HepG2 (cell line): ENCODE results near the gene C20orf96. TPM values are rescaled to one million over a fixed set of nuclear protein-coding genes. Genes with fewer than 3 reads are reported as not detected.

Experiments
- CENPT ChIP-seq: sonication (generic); formaldehyde crosslinking; IDR thresholded peaks from 2 replicates; pipeline ENCODE4 v1.8.0; 2022; ENCODE audit warnings: low read depth, mild to moderate bottlenecking, moderate library complexity, missing genetic modification reagents
- CREM ChIP-seq, 2 experiments: sonication (generic) in 1 of 2; formaldehyde crosslinking in 1 of 2; IDR thresholded peaks; 2 replicates each; pipeline versions ENCODE4 v1.4.0 to v1.6.1; 2016 to 2020; ENCODE audit warnings: antibody characterized with exemption in 1 of 2, mild to moderate bottlenecking in 1 of 2, missing genetic modification reagents in 1 of 2
- EP300 ChIP-seq, 3 experiments: sonication (generic) in 1 of 3; formaldehyde crosslinking in 1 of 3; IDR thresholded peaks; 2 replicates each; pipeline versions ENCODE4 v1.5.1 to v1.6.1; 2011 to 2020; ENCODE audit warnings: low read depth in 2 of 3, low read length in 2 of 3, borderline replicate concordance in 1 of 3, improper control_type of control experiment in 1 of 3, mild to moderate bottlenecking in 1 of 3, missing genetic modification reagents in 1 of 3, moderate library complexity in 1 of 3
- IRX3 ChIP-seq: sonication (generic); formaldehyde crosslinking; IDR thresholded peaks from 2 replicates; pipeline ENCODE4 v1.8.1; 2023; ENCODE audit warnings: mild to moderate bottlenecking, low read depth, missing genetic modification reagents, borderline replicate concordance
- KLF11 ChIP-seq: IDR thresholded peaks from 2 replicates; pipeline ENCODE4 v1.6.1; 2016; ENCODE audit warnings: missing compliant biosample characterization
- KMT2A ChIP-seq: sonication (generic); formaldehyde crosslinking; IDR thresholded peaks from 2 replicates; pipeline ENCODE4 v1.4.0; 2020; ENCODE audit warnings: missing genetic modification reagents
- NR2F1 ChIP-seq, 2 experiments: fragments of 450-650 bp in 1 of 2; formaldehyde crosslinking in 1 of 2; IDR thresholded peaks; 2 replicates each; pipeline versions ENCODE4 v1.5.0 to v1.6.1; 2016 to 2020; ENCODE audit warnings: mild to moderate bottlenecking in 1 of 2, missing compliant biosample characterization in 1 of 2, missing genetic modification reagents in 1 of 2, moderate library complexity in 1 of 2
- NR3C1 ChIP-seq: sonication (generic); formaldehyde crosslinking; IDR thresholded peaks from 2 replicates; pipeline ENCODE4 v1.4.0; 2020; ENCODE audit warnings: missing genetic modification reagents
- SMYD3 ChIP-seq: sonication (generic); formaldehyde crosslinking; IDR thresholded peaks from 2 replicates; pipeline ENCODE4 v1.8.1; 2023; ENCODE audit warnings: mild to moderate bottlenecking, missing genetic modification reagents
- THRA ChIP-seq: sonication (generic); formaldehyde crosslinking; IDR thresholded peaks from 2 replicates; pipeline ENCODE4 v1.4.0; 2020; ENCODE audit warnings: missing genetic modification reagents, borderline replicate concordance
- ZBTB4 ChIP-seq: sonication (generic); formaldehyde crosslinking; IDR thresholded peaks from 2 replicates; pipeline ENCODE4 v1.4.0; 2020; ENCODE audit warnings: missing genetic modification reagents, mild to moderate bottlenecking, borderline replicate concordance
- ZFP1 ChIP-seq: IDR thresholded peaks from 2 replicates; pipeline ENCODE4 v1.6.1; 2016
- ZNF333 ChIP-seq: sonication (generic); formaldehyde crosslinking; IDR thresholded peaks from 2 replicates; pipeline ENCODE4 v1.4.0; 2020; ENCODE audit warnings: mild to moderate bottlenecking, missing genetic modification reagents, borderline replicate concordance
- ZNF546 ChIP-seq: sonication (generic); formaldehyde crosslinking; conservative IDR thresholded peaks from 2 replicates; pipeline ENCODE4 v1.8.1; 2023; ENCODE audit warnings: mild to moderate bottlenecking, missing genetic modification reagents
- ZNF781 ChIP-seq: sonication (generic); formaldehyde crosslinking; IDR thresholded peaks from 2 replicates; pipeline ENCODE4 v1.5.1; 2020; ENCODE audit warnings: borderline replicate concordance, mild to moderate bottlenecking, missing genetic modification reagents; ENCODE audit errors: not compliant biosample characterization
- ZNF83 ChIP-seq: sonication (generic); formaldehyde crosslinking; IDR thresholded peaks from 2 replicates; pipeline ENCODE4 v1.4.0; 2020; ENCODE audit warnings: missing genetic modification reagents, mild to moderate bottlenecking, borderline replicate concordance
- polyA plus RNA-seq, 8 experiments: library from polyadenylated mRNA; depleted of rRNA in 3 of 8; stranded (reverse) in 7 of 8; unstranded in 1 of 8; fragments of >200 nt; fragmentation: Illumina TruSeq in 4 of 8; extraction: Trizol in 4 of 8; gene quantifications; 2 replicates each; pipeline versions ENCODE4 v1.2.1 to v1.2.3, GENCODE V29; 2011 to 2016; ENCODE audit warnings: low read depth in 4 of 8, missing spikeins in 1 of 8, mixed read lengths in 1 of 8; ENCODE audit not compliant: insufficient read depth in 1 of 8
- total RNA-seq, 5 experiments: library from RNA; depleted of rRNA; stranded (reverse); fragments of >200 nt; fragmentation: Illumina TruSeq; extraction: Trizol; gene quantifications; 2 replicates each; pipeline ENCODE4 v1.2.3, GENCODE V29; 2016; ENCODE audit warnings: low read depth in 1 of 5
- TF ChIP-seq, protein P1 (sequence below): sonication (generic); formaldehyde crosslinking; IDR thresholded peaks from 2 replicates; pipeline ENCODE4 v1.5.0; 2020; ENCODE audit warnings: missing genetic modification reagents
- TF ChIP-seq, protein P2 (sequence below): fragments of 450-650 bp; IDR thresholded peaks from 2 replicates; pipeline ENCODE4 v1.6.1; 2016

Gene C20orf96
- total and polyA plus RNA-seq, 2 of the 13 experiments (the other 11 are each of a cell fraction or from before 2014, with no cell fraction given), result 3.8 to 20.6 TPM

- TF ChIP-seq THRA (0 out of 2 replicates have a peak, but pooled peaks have one; percentile 7), ZNF546 (no peak), EP300 (IDR thresholded peaks at IDR 0.05; ENCODE audit: low read depth in 2 of 2, low read length in 2 of 2) (peak; percentile 31 to 86; a peak in 3 of 4 replicates), EP300 (CRISPR knock-in tag; IDR thresholded peaks at IDR 0.05; ENCODE audit: borderline replicate concordance) (no peak; the same call in 1 of the 2 replicates), CREM (IDR thresholded peaks at IDR 0.05) (peak; percentile 68; the same call in 1 of the 2 replicates), CREM (CRISPR knock-in tag; IDR thresholded peaks at IDR 0.05) (no peak), CENPT (CRISPR knock-in tag) (no peak; the same call in 1 of the 2 replicates), NR3C1 (CRISPR knock-in tag) (no peak), ZFP1 (CRISPR knock-in tag) (no peak), ZNF333 (CRISPR knock-in tag) (peak; percentile 78; the same call in 1 of the 2 replicates), KLF11 (no peak), ZNF83 (CRISPR knock-in tag) (no peak), ZNF781 (peak; percentile 64), NR2F1 (CRISPR knock-in tag; IDR thresholded peaks at IDR 0.05) (0 out of 4 replicates have a peak, but pooled peaks have one; percentile 8 to 20), ZBTB4 (CRISPR knock-in tag) (peak; percentile 64; the same call in 1 of the 2 replicates), KMT2A (CRISPR knock-in tag) (no peak; the same call in 1 of the 2 replicates), IRX3 (no peak; the same call in 1 of the 2 replicates), SMYD3 (CRISPR knock-in tag) (no peak)
- TF ChIP-seq, protein P1, sequence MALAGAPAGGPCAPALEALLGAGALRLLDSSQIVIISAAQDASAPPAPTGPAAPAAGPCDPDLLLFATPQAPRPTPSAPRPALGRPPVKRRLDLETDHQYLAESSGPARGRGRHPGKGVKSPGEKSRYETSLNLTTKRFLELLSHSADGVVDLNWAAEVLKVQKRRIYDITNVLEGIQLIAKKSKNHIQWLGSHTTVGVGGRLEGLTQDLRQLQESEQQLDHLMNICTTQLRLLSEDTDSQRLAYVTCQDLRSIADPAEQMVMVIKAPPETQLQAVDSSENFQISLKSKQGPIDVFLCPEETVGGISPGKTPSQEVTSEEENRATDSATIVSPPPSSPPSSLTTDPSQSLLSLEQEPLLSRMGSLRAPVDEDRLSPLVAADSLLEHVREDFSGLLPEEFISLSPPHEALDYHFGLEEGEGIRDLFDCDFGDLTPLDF (CRISPR knock-in tag), result peak; percentile 76
- TF ChIP-seq, protein P2, sequence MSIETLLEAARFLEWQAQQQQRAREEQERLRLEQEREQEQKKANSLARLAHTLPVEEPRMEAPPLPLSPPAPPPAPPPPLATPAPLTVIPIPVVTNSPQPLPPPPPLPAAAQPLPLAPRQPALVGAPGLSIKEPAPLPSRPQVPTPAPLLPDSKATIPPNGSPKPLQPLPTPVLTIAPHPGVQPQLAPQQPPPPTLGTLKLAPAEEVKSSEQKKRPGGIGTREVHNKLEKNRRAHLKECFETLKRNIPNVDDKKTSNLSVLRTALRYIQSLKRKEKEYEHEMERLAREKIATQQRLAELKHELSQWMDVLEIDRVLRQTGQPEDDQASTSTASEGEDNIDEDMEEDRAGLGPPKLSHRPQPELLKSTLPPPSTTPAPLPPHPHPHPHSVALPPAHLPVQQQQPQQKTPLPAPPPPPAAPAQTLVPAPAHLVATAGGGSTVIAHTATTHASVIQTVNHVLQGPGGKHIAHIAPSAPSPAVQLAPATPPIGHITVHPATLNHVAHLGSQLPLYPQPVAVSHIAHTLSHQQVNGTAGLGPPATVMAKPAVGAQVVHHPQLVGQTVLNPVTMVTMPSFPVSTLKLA, result peak; percentile 94
These were observed 36.9 kb upstream of the C20orf96 start (continued) for GRCh38 chr20:327186-328026.
